ENCODE measurements around the gene MAD2L2.

DNA sequence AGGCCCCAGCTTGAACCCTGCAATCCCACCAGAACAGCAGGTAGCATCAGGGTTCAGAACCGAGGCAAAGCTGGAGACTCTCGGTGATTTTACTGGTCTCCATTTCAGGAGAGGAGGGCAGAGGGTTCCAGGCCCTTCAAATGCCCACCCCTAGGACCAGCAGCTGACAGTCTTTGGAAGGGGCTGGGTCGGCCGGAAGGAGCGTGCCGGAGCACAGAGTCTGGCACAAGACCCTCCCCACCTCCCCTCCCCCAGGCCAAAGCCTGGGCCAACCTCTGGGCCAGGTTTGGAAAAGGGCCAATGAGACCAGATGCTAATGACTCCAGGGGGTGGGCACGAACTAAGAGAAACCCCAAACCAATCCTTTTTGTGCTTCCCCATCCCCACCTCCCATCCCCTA is 33.6 kb downstream of the MAD2L2 start:
- TF ChIP-seq SIN3A (IDR thresholded peaks at IDR 0.05; ENCODE audit: borderline replicate concordance, insufficient read depth, low read depth, low read length) (no peak), CTCF (IDR thresholded peaks at IDR 0.05) (no peak), POLR2AphosphoS5 (IDR thresholded peaks at IDR 0.05; ENCODE audit: low read depth, low read length) (no peak)

Measured in Panc1 (cell line).